ENCODE measurements around the gene CAMSAP2.

- no peak for TF ChIP-seq ZBTB1 (tag by site-specific recombination; IDR thresholded peaks at IDR 0.05)
- TF ChIP-seq YY1 (tag by site-specific recombination; IDR thresholded peaks at IDR 0.05): no peak
- TF ChIP-seq ZNF561 (tag by site-specific recombination; IDR thresholded peaks at IDR 0.05; ENCODE audit: borderline replicate concordance): no peak
- TF ChIP-seq ZBTB6 (tag by site-specific recombination; IDR thresholded peaks at IDR 0.05): no peak
- TF ChIP-seq TRIM28 (IDR thresholded peaks at IDR 0.05; ENCODE audit: borderline replicate concordance, low read length): no peak
- no peak for TF ChIP-seq ZNF24 (tag by site-specific recombination; IDR thresholded peaks at IDR 0.05)
- no peak for TF ChIP-seq ZNF292 (tag by site-specific recombination; IDR thresholded peaks at IDR 0.05; ENCODE audit: borderline replicate concordance, low read depth)
- no peak for TF ChIP-seq CTCF (tag by site-specific recombination; IDR thresholded peaks at IDR 0.05)
- no peak for TF ChIP-seq ZNF16 (tag by site-specific recombination; IDR thresholded peaks at IDR 0.05; ENCODE audit: low read depth)
- TF ChIP-seq KLF1 (tag by site-specific recombination; IDR thresholded peaks at IDR 0.05): no peak
- no peak for TF ChIP-seq ZFHX2 (tag by site-specific recombination; conservative IDR thresholded peaks at IDR 0.05)
- no peak for TF ChIP-seq ZNF580 (tag by site-specific recombination; IDR thresholded peaks at IDR 0.05)
- TF ChIP-seq ATF2 (tag by site-specific recombination; IDR thresholded peaks at IDR 0.05; ENCODE audit: low read depth): no peak
These were observed 153.9 kb downstream of the CAMSAP2 start for GRCh38 chr1:200892546-200892945.
